Left lobe of liver (tissue), 2 donors: ENCODE results near the gene GNPAT. TPM values are rescaled to one million over a fixed set of nuclear protein-coding genes. Genes with fewer than 3 reads are reported as not detected.
"Not testable (repeated sequence)": the region's sequence is repeated elsewhere in the genome, so short reads cannot be mapped to it uniquely, and the experiment has no call there.

Source experiments
- ATAC-seq: fragments of 200-7000 bp; cut with Tn5 transposase; one replicate; pipeline ENCODE4 v1.9.1; 2020; ENCODE audit warnings: mild to moderate bottlenecking, moderate library complexity
- DNase-seq: peaks from one replicate; pipeline ENCODE4 v3.0.0-alpha.2; 2020; ENCODE audit warnings: low spot score
- total RNA-seq: library from RNA; stranded (reverse); gene quantifications from one replicate; pipeline ENCODE4 v1.2.1, GENCODE V29; 2021
- donor health status: DM: no; HTN: no; CAD: no; lungs with moderate emphysema.
- donor health status: DM: no; HTN: yes; CAD: no.

Gene GNPAT
- total RNA-seq, 1 donor from 2014 or later = 19.0 TPM

GRCh38 chr1:231212301-231212700, 28.7 kb upstream of the GNPAT start:
- ATAC-seq, DNase-seq: not testable (repeated sequence)

GRCh38 chr1:231213831-231214573, 27.0 kb upstream of the GNPAT start:
- ATAC-seq (no peak), DNase-seq (no peak)

DNA sequence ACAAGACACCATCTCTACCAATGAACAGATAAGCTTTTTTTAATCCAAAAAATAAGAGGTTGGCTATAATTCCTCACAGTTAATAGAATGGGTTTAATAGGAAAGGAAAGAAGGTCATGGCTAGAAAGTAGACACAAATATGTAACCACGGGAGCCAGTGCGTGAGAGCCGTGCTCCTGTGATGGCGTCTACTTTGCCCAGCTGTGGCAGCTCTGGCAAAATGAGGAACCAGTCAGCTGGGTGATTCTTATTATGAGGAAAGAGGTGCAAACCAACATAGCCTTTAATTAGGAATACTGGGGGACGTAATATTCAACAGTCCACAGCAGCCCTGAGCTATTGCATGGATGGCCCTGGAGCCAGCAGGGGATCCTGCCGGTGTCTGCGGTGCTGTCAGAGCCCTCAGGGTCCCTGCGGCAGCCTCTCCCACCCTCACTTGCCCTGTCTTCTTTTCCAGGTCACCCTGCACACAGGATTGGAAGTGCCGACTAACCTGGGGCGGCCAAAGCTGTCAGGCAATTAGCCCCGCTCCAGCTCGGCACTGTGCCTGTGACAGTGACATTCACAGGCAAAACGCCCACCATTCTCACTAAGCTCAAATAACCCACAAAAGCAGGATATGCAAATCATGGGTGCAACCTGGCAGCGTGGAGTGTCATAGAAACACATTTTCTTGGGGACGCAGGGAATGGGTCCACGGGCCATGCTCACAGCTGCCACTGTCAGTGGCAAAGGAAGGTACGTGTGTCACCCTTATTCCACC, 25.9 kb upstream of the GNPAT start:
- DNase-seq (no peak), ATAC-seq (no peak)

DNA sequence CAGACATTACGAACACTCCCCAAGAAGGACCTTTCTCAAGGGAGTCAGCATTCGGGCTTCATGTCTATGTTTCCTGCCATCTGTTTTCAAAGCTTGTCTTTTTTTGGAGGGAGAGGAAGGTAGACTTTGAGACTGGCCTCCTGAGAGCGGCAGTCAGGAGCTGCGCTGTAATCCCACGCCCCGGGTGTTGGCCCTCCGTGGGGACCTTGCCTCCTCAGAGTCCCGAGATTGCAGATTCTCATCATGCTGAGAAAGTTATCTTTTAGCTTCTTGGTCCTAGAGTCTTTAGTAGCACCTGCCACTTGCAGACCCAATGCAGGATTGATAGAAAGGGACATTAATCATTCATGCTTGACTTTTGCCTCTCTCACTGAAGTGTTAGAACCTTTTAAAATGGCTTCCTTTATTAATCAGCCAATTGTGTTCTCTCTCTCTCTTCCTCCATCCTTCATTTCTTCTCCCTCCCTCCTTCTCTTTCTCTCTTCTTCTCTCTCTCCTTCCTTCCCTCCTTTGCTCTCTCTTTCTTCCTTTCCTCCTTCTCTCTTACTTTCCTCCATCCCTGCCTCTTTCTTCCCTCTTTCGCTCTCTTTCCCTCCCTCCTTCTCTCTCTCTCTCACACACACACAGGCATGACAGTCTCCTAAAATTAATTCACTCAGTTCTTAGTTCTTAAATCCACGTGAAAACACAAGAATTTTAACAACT, 25.2 kb upstream of the GNPAT start:
- ATAC-seq (no peak), DNase-seq (no peak)

GRCh38 chr1:231216498-231216897, 24.5 kb upstream of the GNPAT start:
- DNase-seq = no peak
- ATAC-seq = no peak

DNA sequence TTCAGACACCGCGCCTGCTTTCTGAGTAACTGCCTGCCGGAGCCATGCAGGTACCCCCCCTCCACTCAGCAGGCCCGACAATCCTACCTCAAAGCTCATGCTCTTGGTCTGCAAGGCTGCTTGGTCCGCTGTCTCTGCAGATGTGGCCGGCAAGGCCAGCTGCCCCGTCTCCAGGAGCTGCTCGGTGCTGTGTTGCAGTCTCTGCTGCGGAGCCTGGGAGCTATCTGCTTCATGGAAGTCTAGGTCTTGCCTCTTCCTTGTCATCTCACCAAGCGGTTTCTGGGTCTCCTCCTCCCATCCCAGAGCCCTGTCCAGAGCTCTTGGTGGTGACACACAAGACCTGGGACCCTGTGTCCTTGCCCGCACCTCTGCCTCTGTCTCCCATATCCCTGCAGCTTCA, 24.0 kb upstream of the GNPAT start:
- DNase-seq (no peak), ATAC-seq (no peak)

GRCh38 chr1:231218078-231218477, 22.9 kb upstream of the GNPAT start:
- ATAC-seq (no peak), DNase-seq (no peak)

GRCh38 chr1:231219422-231220401, 21.3 kb upstream of the GNPAT start:
- no peak for DNase-seq
- peak; percentile 49 for ATAC-seq

DNA sequence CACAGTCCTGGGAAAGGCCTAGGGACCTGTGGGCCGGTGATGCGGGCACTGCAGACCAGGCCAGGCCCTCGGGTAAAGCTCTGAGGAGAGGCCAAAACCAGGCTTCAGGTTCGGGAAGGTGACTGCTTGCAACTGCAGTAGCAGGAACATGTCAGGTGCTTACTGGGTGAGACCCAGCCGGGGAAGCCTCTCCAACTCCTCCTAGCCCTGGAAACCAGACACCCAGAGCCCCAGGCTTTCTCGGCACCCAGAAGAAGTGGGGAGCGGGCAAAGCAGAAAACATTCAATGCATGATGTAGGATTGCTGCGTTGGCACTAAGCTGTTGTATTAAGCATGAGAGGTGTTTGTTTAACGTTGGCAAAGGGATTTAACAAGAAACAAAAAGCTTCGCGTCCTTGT, 20.2 kb upstream of the GNPAT start:
- no peak for ATAC-seq
- DNase-seq = no peak

DNA sequence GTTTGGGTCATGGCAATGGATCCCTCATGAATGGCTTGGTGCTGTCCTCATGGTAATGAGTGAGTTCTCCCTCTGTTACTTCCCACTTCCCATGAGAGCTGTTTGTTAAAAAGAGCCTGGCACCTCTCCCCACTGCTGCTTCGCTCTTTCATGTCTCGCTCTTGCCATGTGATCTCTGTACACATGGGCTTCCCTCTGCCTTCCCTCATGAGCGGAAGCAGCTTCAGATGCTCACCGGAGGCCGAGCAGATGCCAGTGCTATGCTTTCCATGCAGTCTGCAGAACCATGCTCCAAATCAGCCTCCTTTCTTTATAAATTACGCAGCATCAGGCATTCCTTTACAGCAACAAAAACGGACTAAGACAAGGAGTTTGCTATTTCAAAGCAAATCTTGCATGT, 14.9 kb upstream of the GNPAT start:
- ATAC-seq (no peak), DNase-seq (no peak)

DNA sequence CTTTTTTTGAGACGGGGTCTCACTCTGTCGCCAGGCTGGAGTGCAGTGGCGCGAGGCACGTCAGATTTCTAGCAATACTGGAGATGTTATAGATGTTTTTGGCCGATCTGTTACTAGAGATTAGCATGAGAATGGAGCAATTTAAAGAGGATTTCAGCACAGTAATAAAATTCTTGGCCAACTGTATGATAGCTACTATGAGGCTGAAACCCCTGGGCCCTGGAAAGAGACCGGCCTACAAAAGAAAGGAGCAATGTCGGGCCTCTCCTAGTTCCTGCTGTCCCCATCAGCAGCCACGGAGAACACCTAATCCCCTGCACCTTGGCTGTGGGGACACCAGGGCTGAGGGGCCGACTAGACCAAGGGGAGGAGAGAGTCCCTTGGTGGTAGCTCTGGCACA, 9.5 kb upstream of the GNPAT start:
- DNase-seq = no peak
- no peak for ATAC-seq

DNA sequence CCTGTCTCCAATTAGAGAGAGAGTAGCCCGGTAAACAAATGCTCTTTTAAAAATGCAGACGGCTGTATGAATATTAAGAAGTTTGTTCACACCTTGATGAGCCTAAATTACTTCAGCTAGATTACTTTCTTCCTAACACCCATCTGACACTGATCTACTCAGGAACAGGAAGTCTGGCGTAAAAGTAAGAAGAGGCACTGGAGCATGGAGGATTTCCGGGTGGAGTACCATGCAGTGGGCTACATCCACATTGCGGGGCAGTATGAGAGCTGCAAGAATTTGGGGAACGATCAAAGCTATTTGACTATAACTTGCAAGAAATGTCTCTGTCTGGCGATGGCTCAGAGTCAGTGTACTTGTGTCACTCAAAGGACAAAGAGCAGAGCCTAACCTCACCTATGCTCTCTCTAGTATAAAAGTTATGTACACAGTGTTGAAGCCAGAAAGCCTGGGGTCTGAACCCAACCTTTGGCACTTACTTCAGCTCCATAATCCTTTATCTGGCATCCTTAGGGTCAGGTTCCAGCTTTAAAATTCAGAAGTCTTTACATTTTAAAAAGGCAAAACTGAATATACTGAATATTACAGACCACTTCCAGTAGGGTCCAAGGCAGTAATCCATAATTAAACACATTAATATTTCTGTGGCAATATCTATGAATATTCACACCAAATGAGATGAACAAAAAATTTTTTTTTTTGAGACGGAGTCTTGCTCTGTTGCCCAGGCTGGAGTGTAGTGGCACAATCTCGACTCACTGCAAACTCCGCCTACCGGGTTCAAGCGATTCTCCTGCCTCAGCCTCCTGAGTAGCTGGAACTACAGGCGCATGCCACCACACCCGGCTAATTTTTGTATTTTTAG, 7.9 kb upstream of the GNPAT start:
- peak; percentile 84 for ATAC-seq
- DNase-seq = peak; percentile 71

GRCh38 chr1:231233735-231234417, 7.1 kb upstream of the GNPAT start:
- ATAC-seq = peak; percentile 58
- peak; percentile 70 for DNase-seq

DNA sequence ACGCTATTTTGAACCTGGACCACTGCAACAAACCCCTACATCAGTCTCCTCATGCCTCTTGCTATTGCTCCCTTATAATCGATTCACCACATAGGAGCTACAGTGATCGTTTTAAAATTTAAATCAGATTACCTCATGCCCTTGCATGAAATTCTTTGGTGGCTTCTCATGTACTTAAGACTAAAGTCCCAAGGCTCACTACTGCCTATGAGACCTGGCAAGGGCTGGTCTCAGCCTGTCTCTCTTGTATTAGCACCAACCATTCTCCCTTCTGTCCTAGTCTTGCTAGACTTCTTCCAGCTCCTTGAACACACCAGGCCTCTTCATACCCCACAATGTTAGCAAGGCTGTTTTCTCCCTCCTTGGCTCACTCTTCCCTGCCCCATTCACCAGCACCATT, 6.5 kb upstream of the GNPAT start:
- DNase-seq = no peak
- ATAC-seq = no peak

GRCh38 chr1:231235526-231236207, 5.3 kb upstream of the GNPAT start:
- DNase-seq (no peak), ATAC-seq (no peak)

GRCh38 chr1:231236208-231236591, 4.8 kb upstream of the GNPAT start:
- DNase-seq = no peak
- peak; percentile 14 for ATAC-seq

DNA sequence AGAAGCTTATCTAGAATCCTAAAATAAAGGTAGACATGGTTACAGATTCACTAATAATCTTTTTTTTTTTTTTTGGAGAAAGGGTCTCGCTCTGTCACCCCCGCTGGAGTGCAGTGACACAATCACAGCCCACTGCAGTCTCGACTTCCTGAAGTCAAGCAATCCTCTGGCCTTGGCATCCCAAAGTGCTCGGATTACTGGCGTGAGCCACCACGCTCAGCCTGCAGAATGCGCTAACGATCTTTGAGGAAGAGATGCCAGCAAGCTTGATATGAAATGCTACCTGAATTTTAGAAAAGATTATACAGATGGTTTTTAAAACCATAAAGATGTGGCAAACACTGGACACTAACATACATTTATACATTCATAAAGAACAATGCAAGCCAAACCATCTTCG, 4.1 kb upstream of the GNPAT start:
- ATAC-seq (no peak), DNase-seq (no peak)

DNA sequence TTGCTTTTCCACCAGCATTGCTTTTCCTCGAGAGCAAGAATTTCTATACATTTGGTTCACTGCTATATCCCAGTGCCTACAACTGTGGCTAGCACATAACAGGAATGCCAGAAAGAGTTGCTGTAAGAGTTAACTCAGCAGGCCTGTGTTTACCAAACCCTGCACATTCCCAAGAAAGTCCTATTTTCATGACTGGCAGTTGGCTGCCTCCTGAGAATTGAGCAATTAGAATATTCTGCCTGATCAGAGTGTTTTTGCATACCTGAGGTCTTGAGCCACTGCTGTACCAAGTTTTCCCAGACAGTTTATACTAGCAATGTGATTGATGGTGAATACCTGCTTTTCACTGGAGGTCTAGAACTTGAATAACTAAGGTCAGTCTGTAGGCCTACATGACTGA, 2.7 kb upstream of the GNPAT start:
- ATAC-seq (peak; percentile 2), DNase-seq (no peak)

DNA sequence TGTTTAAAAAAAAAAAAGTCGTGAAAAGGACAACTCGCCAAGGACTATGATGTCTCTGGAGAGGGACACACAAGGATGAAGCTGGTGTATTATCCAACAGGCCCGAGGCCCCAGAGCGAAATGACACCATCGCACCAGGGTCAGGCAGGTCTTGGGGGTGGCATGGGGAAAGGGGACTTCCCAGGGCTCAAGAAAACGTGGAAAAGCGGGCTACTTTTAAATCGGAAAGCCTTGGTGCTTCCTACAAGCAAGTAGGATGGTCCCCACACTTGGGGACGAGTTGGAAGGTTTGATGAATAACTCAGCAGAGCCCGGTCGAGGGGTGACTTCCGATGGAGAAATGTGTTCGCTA, 505 bp upstream of the GNPAT start:
- ATAC-seq (peak; percentile 33), DNase-seq (no peak)
